ENCODE measurements around the gene STX19. TPM values are rescaled to one million over a fixed set of nuclear protein-coding genes. Genes with fewer than 3 reads are reported as not detected.

STX19 gene
- total RNA-seq (not detected), polyA plus RNA-seq (not detected)
- long read RNA-seq, donor 1: 0 reads
- long read RNA-seq, donor 2: 0 reads

- Histone ChIP-seq H3K27me3 (ENCODE audit: insufficient read depth in 3 of 3, low read length in 2 of 3) (no peaks in the 10 kb centered on the region), H3K27ac (no peak within 1 kb of the TSS), H3K4me3 (no peak within 1 kb of the TSS), H3K9me3 (no peaks in the 10 kb centered on the region), H3K4me1 (no peaks in the 10 kb centered on the region), H3K36me3 (ENCODE audit: insufficient read depth in 1 of 2, low read depth in 1 of 2) (no peaks in the 10 kb centered on the region)
- 71 to 74% (median 72%) methylated on average over 8 of the region's 8 CpGs for WGBS, 3 donors
- intact Hi-C loops (cut with DNase I): no loop called here
- no peak for DNase-seq
- no peak for ATAC-seq
- no peak for TF ChIP-seq CTCF (IDR thresholded peaks at IDR 0.05)
These were observed at the start of gene STX19 for GRCh38 chr3:94028093-94028837. STX19 (minus strand) TSS chr3:94028597; CDS start chr3:94015269, 13,328 bp downstream.

GRCh38 chr3:94076055-94076454 is 47.7 kb upstream of the STX19 start:
- intact Hi-C loops (cut with DNase I): no loop called here
- TF ChIP-seq CTCF (IDR thresholded peaks at IDR 0.05): no peak
- WGBS, 3 donors: 92 to 98% (median 96%) methylated on average over 3 of the region's 3 CpGs

GRCh38 chr3:94071713-94072284 is 43.4 kb upstream of the STX19 start:
- no peaks in the 10 kb centered on the region for H3K27me3 ChIP-seq (ENCODE audit: insufficient read depth in 3 of 3, low read length in 2 of 3)
- no peaks in the 10 kb centered on the region for H3K9me3 ChIP-seq
- no peak for TF ChIP-seq CTCF (IDR thresholded peaks at IDR 0.05)
- no peak for DNase-seq
- WGBS, 3 donors: 88 to 92% (median 91%) methylated on average over 4 of the region's 4 CpGs
- intact Hi-C loops (cut with DNase I): no loop called here
- no peak overlapping the region for H3K27ac ChIP-seq
- H3K4me1 ChIP-seq: no peaks in the 10 kb centered on the region
- H3K4me3 ChIP-seq: no peak overlapping the region
- no peak for ATAC-seq
- H3K36me3 ChIP-seq (ENCODE audit: insufficient read depth in 1 of 2, low read depth in 1 of 2): no peaks in the 10 kb centered on the region

More at GRCh38 chr3:94076055-94076454, 47.7 kb upstream of the STX19 start:
- Histone ChIP-seq H3K27ac (no peak overlapping the region), H3K27me3 (ENCODE audit: insufficient read depth in 3 of 3, low read length in 2 of 3) (no peaks in the 10 kb centered on the region), H3K4me3 (no peak overlapping the region), H3K36me3 (ENCODE audit: insufficient read depth in 1 of 2, low read depth in 1 of 2) (no peaks in the 10 kb centered on the region), H3K9me3 (no peaks in the 10 kb centered on the region), H3K4me1 (no peaks in the 10 kb centered on the region)
- no peak for ATAC-seq
- no peak for DNase-seq

GRCh38 chr3:94070341-94070911 is 42.0 kb upstream of the STX19 start:
- Histone ChIP-seq H3K4me3 (no peak overlapping the region), H3K27me3 (ENCODE audit: insufficient read depth in 3 of 3, low read length in 2 of 3) (no peaks in the 10 kb centered on the region), H3K36me3 (ENCODE audit: insufficient read depth in 1 of 2, low read depth in 1 of 2) (no peaks in the 10 kb centered on the region), H3K9me3 (no peaks in the 10 kb centered on the region), H3K4me1 (no peaks in the 10 kb centered on the region), H3K27ac (no peak overlapping the region)
- 93 to 95% (median 94%) methylated on average over 6 of the region's 6 CpGs for WGBS, 3 donors
- DNase-seq (no peak), ATAC-seq (no peak)
- intact Hi-C loops (cut with DNase I): no loop called here
- TF ChIP-seq CTCF (IDR thresholded peaks at IDR 0.05): no peak

All from psoas muscle (tissue), 8 donors.